Mucosa of rectum (tissue), 2 donors: ENCODE data around the gene DAB1.
A peak's percentile ranks its signal among the peaks of the same experiment; 100 is the strongest.

Experiments used
- H3K27ac ChIP-seq, 2 donors: one replicate each; pipeline ENCODE4 v1.7.0; 2013; ENCODE audit warnings: inconsistent platforms in 2 of 2, low read depth in 2 of 2, low read length in 2 of 2
- H3K27me3 ChIP-seq, 2 donors: one replicate each; pipeline ENCODE4 v1.7.0; 2013; ENCODE audit warnings: low read length in 2 of 2; ENCODE audit not compliant: control insufficient read depth in 2 of 2, insufficient read depth in 2 of 2
- H3K36me3 ChIP-seq, 2 donors: one replicate each; pipeline ENCODE4 v1.7.0; 2013; ENCODE audit warnings: low read length in 2 of 2; ENCODE audit not compliant: control insufficient read depth in 2 of 2, insufficient read depth in 2 of 2
- H3K4me1 ChIP-seq, 2 donors: one replicate each; pipeline ENCODE4 v1.7.0; 2013; ENCODE audit warnings: low read length in 2 of 2, mild to moderate bottlenecking in 1 of 2; ENCODE audit not compliant: control insufficient read depth in 2 of 2, insufficient read depth in 2 of 2
- H3K4me3 ChIP-seq, 2 donors: one replicate each; pipeline ENCODE4 v1.7.0; 2013; ENCODE audit warnings: low read length in 2 of 2
- H3K9ac ChIP-seq, 2 donors: one replicate each; pipeline ENCODE4 v1.7.0; 2013; ENCODE audit warnings: low read length in 2 of 2, low read depth in 1 of 2, mild to moderate bottlenecking in 1 of 2
- H3K9me3 ChIP-seq, 2 donors: one replicate each; pipeline ENCODE4 v1.7.0; 2013; ENCODE audit warnings: low read length in 2 of 2; ENCODE audit not compliant: control insufficient read depth in 2 of 2
- donor health status: healthy.
- donor health status: Normal muscosa, but diverticular disease.

DAB1 gene

GRCh38 chr1:57423656-57424211 is at the start of gene DAB1:
Gene DAB1 (minus strand): TSS chr1:57424060. CDS start chr1:57291030, 133,030 bp downstream.
- no peak within 1 kb of the TSS for H3K9ac ChIP-seq
- peak within 1 kb of the TSS in 1 of 2 donors; percentile 37 for H3K4me3 ChIP-seq
- peaks cover 11 to 21% of the 10 kb centered on the region in 2 donors for H3K27me3 ChIP-seq

DNA sequence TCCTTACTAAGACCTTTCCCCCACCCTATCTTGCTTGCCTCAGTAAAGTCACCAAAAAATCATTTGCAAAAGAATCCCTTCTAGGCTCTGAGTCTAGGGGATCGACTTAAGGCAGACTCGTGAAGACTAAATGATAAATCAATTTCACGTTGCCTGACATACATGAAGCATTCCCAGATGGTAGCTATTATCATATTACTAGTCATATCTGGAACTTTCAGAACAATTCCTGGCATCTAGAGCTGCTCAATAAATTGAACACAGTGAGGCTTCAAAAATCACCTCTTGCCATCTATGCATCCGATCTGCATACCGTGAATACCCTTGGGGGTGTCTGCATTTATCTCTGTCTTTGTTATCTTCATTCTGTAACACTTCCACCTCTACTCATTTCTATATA is 49.6 kb upstream of the DAB1 start:
- no peaks in the 10 kb centered on the region for H3K4me1 ChIP-seq
- H3K9me3 ChIP-seq = no peaks in the 10 kb centered on the region
- H3K36me3 ChIP-seq = no peaks in the 10 kb centered on the region
- no peak overlapping the region for H3K27ac ChIP-seq
- H3K27me3 ChIP-seq = no peaks in the 10 kb centered on the region
- no peak overlapping the region for H3K4me3 ChIP-seq
- H3K9ac ChIP-seq = no peak overlapping the region

More at GRCh38 chr1:57423656-57424211, at the start of gene DAB1:
- Histone ChIP-seq H3K36me3 (no peaks in the 10 kb centered on the region), H3K9me3 (no peaks in the 10 kb centered on the region), H3K4me1 (no peaks in the 10 kb centered on the region), H3K27ac (no peak within 1 kb of the TSS)

DNA sequence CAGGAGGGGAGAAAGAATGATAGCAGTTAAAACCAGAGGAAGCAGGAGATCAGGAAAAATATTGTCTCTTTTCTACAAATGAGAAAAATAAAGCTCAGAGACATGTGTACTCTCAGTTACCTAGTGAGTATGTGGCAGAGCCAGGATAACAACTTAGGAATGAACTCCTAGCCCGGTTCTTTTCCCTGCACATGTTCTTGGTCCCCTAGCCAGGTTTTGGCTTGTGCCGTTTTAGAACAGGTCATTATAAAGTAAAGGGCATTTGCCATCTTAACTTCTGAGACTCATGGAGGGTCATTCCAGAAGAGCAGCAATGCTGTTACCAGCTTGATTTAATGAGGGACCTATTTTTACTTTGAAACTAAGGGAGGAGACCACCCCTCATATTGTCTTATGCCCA is 48.1 kb upstream of the DAB1 start:
- Histone ChIP-seq H3K9me3 (no peaks in the 10 kb centered on the region), H3K36me3 (no peaks in the 10 kb centered on the region), H3K27ac (no peak overlapping the region), H3K4me3 (no peak overlapping the region), H3K27me3 (no peaks in the 10 kb centered on the region), H3K9ac (no peak overlapping the region), H3K4me1 (no peaks in the 10 kb centered on the region)

GRCh38 chr1:57470036-57470435 is 46.2 kb upstream of the DAB1 start:
- Histone ChIP-seq H3K4me3 (no peak overlapping the region), H3K36me3 (no peaks in the 10 kb centered on the region), H3K4me1 (no peaks in the 10 kb centered on the region), H3K27me3 (no peaks in the 10 kb centered on the region), H3K9me3 (no peaks in the 10 kb centered on the region), H3K9ac (no peak overlapping the region), H3K27ac (no peak overlapping the region)

GRCh38 chr1:57468641-57469523 is 45.0 kb upstream of the DAB1 start:
- Histone ChIP-seq H3K36me3 (no peaks in the 10 kb centered on the region), H3K9ac (no peak overlapping the region), H3K27me3 (no peaks in the 10 kb centered on the region), H3K9me3 (no peaks in the 10 kb centered on the region), H3K4me1 (no peaks in the 10 kb centered on the region), H3K4me3 (no peak overlapping the region), H3K27ac (no peak overlapping the region)

GRCh38 chr1:57467830-57468229 is 44.0 kb upstream of the DAB1 start:
- Histone ChIP-seq H3K9ac (no peak overlapping the region), H3K27ac (no peak overlapping the region), H3K4me1 (no peaks in the 10 kb centered on the region), H3K9me3 (no peaks in the 10 kb centered on the region), H3K36me3 (no peaks in the 10 kb centered on the region), H3K27me3 (no peaks in the 10 kb centered on the region), H3K4me3 (no peak overlapping the region)

DNA sequence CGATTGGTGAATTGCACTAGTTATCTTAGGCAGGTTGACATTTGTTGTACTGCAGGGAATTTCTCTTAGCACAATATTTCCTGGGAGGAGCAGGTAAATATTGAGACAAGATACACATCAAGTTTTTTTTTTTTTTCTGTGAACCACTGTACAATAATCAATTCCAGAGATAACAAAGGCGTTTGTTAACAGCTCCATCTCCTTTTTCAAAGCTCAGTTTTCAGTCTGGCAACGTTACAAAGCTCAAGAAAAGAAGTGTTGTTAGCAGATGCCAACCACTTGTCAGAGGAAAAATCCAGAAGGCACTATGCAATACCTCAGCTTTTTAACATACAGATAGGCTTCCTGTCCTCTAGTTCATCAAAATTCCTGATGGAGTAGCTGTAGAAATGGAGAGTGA is 40.9 kb upstream of the DAB1 start:
- Histone ChIP-seq H3K27me3 (no peaks in the 10 kb centered on the region), H3K9me3 (no peaks in the 10 kb centered on the region), H3K9ac (no peak overlapping the region), H3K27ac (no peak overlapping the region), H3K4me3 (no peak overlapping the region), H3K36me3 (no peaks in the 10 kb centered on the region), H3K4me1 (no peaks in the 10 kb centered on the region)

DNA sequence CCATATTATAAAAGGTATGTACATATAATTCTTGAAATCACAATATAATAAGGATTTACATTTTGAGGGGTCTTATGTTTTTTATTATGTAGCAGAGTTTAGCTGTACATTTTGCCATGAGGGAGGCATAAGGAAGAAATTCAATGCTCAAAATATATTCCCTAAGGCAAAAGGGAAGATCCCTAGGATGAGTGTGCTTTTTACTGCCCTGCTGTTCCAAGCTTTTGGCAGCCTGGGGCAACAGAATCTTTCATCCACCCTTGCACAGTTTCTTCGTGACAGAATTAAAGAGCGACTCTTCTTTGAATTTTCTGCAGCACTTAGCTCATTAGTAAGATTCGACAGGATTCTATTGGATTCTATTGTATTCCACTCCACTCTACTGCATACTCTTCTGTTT is 39.5 kb upstream of the DAB1 start:
- H3K36me3 ChIP-seq = no peaks in the 10 kb centered on the region
- H3K27ac ChIP-seq = no peak overlapping the region
- H3K9me3 ChIP-seq = no peaks in the 10 kb centered on the region
- no peak overlapping the region for H3K4me3 ChIP-seq
- H3K9ac ChIP-seq = no peak overlapping the region
- no peaks in the 10 kb centered on the region for H3K4me1 ChIP-seq
- H3K27me3 ChIP-seq = no peaks in the 10 kb centered on the region

- Histone ChIP-seq H3K36me3 (no peaks in the 10 kb centered on the region), H3K9ac (no peak overlapping the region), H3K4me3 (no peak overlapping the region), H3K9me3 (no peaks in the 10 kb centered on the region), H3K27ac (no peak overlapping the region), H3K4me1 (no peaks in the 10 kb centered on the region), H3K27me3 (no peaks in the 10 kb centered on the region)
These were observed 37.5 kb upstream of the DAB1 start for GRCh38 chr1:57461405-57461804.

GRCh38 chr1:57451516-57451915 is 27.7 kb upstream of the DAB1 start:
- Histone ChIP-seq H3K9ac (no peak overlapping the region), H3K27ac (no peak overlapping the region), H3K36me3 (no peaks in the 10 kb centered on the region), H3K4me3 (no peak overlapping the region), H3K27me3 (no peaks in the 10 kb centered on the region), H3K4me1 (no peaks in the 10 kb centered on the region), H3K9me3 (no peaks in the 10 kb centered on the region)
